HG03039 (cell line): Measurements from ENCODE around the gene NT5C2.
"Not testable (repeated sequence)": the region's sequence is repeated elsewhere in the genome, so short reads cannot be mapped to it uniquely, and the experiment has no call there.

Source experiments
- ATAC-seq: cut with Tn5 transposase; IDR thresholded peaks from one replicate; pipeline ENCODE4 v1.9.1; 2021; ENCODE audit warnings: mild to moderate bottlenecking, moderate library complexity; ENCODE audit not compliant: unreplicated experiment

NT5C2 gene

DNA sequence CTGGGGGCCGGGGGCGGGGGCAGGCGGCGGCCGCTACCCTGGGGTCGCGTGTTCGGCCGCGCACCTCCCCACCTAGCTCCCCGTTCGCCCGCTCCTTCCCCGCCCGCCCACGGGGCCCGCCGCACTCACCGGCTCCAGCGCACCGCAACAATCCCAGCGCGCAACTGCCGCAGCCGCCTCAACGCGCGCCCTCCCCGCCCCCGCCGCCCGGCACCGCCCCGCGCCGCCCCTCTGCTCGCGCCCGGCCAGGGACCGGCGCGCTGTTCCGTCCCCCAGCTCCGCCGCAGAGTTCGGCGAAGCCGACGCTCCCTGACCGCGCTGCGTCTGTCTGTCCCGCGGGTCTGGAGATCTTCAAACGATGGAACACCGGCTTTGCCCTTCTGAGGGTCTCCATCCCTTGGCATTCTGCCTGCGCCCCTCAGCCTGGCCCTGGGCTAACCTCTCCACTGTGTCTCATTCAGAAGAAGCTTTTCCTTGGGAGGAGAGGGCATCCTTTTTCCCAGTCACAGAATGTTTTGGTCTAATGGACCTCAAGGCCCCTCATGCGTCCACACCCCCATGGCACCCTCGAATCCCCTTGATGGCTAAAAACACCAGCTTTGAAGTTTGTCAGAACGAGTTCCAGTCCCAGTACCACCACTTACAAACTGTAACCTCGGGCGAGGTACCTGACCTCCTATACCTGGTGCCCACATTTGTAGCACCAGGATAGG, at the start of gene NT5C2:
Gene NT5C2, minus strand, starts transcription at position 166 of the 713 bp plus-strand sequence. CDS start 18,314 bp downstream, outside the sequence.
- ATAC-seq = peak; percentile 65

DNA sequence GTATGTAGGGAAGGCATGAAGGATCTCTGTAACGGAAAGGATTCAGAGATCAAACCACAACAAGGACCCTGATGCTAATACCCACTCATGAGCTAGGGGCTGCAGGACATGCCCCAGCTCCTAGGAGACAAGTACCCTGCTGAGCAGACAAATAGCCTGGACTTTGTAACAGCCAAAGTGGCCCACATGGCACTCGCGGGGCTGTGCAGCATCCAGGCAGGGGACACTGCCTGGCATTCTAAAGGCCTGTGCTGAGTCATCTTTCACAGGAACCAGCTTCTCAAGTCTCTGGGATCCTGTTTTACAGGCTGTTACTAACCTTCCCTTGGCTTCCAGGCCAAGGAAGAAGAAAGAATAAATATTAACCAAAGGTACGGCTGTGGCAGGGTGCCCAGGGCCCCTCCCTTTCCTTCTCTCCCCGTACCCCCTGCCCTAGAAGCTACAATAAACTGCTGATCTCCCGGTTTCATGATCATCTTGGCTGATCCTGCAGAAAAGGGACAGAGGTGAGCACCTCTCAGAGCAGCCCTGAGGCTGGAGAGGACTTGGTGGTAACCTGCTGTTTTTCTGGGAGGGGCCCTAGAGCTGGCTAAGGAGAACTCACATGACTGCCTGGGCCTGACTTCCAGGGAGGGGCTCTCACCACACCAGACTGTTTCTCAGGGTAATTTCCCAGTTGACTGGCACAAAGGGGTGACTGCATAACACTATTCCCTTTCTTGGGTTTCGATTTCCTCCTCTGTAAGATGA, 48.4 kb upstream of the NT5C2 start:
- ATAC-seq = no peak

- no peak for ATAC-seq
Measured at GRCh38 chr10:103238506-103239252, 45.6 kb upstream of the NT5C2 start.

GRCh38 chr10:103235775-103236174, 42.7 kb upstream of the NT5C2 start:
- no peak for ATAC-seq

DNA sequence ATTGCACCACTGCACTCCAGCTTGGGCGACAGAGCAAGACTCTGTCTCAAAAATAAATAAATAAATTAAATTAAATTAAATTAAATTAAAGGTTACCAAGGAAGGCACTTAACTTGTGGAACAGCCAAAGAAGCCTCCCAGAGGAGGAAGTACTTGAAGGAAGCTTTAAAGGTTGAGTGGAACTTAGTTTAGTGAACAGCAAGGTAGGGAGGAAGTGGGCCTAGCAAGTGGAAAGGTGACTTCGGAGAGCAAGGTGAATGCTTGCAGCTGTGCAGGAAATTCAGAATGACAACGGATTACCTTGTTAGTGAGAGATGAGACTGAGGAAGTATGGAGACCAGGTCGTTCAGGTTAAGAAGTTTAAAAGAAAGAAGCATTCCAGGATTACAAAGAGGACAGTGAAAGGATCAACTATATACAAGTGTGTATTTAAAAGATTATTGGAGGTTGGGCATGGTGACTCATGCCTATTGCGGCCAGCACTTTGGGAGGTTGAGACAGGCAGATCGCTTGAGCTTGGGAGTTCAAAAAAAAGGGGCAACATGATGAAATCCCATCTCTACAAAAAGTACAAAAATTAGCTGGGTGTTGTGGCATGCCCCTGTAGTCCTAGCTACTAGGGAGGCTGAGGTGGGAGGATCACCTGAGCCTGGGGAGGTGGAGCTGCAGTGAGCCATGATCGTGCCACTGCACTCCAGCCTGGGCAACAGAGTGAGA, 39.9 kb upstream of the NT5C2 start:
- no peak for ATAC-seq

DNA sequence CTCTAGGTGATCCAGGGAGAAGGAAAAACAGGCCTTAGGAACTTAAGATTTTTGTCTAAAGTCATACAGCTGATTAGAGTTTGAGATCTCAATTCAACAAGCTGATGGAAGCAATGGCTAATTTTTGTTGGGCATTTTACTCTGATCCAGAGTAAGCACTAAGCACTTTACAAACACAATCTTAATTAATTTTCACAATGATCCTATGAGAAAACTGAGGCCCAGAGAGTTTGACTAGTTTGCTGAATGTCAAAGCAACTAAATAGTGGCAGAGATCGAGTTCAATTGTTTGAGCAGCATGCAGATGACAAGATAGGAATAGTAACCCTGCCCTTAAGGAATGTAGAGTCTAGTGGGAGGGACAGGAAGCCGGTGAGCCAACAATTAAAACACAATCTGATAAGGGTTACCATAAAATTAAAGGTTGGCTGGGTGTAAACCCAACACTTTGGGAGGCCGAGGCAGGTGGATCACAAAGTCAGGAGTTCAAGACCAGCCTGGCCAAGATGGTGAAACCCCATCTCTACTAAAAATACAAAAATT, 39.1 kb upstream of the NT5C2 start:
- no peak for ATAC-seq

DNA sequence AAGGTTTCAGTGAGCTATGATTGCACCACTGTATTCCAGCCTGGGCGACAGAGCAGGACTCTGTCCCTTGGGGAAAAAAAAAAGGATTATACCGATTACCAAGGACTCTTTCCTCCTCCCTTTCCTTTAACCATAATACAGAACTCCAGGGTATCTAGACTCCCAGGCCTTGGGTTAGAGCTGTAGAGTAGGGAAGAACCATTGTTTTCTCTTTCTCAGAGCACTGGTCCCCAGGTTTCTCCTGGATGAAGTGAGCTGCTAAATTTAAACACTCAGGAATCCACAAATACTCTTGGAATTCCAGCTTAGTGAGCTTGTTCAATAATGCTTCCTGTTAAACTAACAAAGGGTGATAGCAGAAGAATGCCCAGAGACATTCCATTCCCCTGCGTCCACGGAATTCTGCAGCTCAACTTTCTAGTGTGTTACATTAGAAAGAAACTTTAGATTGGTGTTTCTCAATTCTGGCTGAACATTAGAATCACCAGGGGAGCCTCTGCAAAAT, 38.0 kb upstream of the NT5C2 start:
- ATAC-seq = no peak

GRCh38 chr10:103227416-103227815, 34.3 kb upstream of the NT5C2 start:
- ATAC-seq = no peak

- no peak for ATAC-seq
Measured at GRCh38 chr10:103225939-103226338, 32.9 kb upstream of the NT5C2 start.

- not testable (repeated sequence) for ATAC-seq
Measured at GRCh38 chr10:103224721-103225120, 31.6 kb upstream of the NT5C2 start.

DNA sequence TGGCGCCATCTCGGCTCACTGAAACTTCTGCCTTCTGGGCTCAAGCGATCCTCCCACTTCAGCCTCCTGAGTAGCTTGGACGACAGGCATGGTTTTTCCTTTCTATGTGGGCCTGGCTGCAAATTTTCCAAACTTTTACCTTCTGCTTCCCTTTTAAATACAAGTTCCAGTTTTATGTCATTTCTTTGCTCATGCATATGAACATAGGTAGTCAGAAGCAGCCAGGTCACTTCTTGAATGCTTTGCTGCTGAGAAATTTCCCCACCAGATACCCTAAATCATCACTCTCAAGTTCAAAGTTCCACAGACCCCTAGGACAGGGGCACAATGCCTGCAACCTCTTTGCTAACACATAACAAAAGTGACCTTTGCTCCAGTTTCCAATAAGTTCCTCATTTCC, 31.1 kb upstream of the NT5C2 start:
- ATAC-seq = no peak

- not testable (repeated sequence) for ATAC-seq
Measured at GRCh38 chr10:103216362-103216761, 23.3 kb upstream of the NT5C2 start.

- ATAC-seq = no peak
Measured at GRCh38 chr10:103215601-103216000, 22.5 kb upstream of the NT5C2 start.

DNA sequence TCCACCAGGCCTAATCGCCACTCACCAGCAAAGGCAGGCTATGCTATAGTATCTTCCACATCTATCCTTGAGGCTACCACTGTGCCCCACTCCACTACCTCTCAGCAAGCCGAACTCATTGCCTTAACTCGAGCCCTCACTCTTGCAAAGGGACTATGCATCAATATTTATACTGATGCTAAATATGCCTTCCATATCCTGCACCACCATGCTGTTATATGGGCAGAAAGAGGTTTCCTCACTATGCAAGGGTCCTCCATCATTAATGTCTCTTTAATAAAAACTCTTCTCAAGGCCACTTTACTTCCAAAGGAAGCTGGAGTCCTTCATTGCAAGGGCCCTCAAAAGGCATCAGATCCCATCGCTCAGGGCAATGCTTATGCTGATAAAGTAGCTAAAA, 17.2 kb upstream of the NT5C2 start:
- not testable (repeated sequence) for ATAC-seq

- not testable (repeated sequence) for ATAC-seq
Measured at GRCh38 chr10:103207643-103208042, 14.6 kb upstream of the NT5C2 start.

DNA sequence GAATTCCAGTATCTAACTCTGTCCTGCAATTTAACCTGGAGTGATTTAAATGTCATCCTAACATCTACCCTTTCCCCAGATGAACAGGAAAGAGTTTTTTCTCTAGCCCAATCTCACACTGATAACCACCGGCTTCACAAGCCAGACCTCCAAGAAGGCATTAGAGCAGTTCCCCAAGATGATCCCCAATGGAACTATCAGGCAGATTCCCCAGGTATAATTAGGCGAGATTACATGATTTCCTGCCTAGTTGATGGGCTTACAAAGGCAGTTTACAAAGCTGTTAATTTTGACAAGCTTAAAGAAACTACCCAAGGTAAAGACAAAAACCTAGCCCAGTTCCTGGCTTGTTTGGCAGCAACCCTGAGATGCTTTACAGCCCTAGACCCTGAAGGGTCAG, 14.1 kb upstream of the NT5C2 start:
- ATAC-seq = no peak

- not testable (repeated sequence) for ATAC-seq
Measured at GRCh38 chr10:103206715-103207114, 13.6 kb upstream of the NT5C2 start.

DNA sequence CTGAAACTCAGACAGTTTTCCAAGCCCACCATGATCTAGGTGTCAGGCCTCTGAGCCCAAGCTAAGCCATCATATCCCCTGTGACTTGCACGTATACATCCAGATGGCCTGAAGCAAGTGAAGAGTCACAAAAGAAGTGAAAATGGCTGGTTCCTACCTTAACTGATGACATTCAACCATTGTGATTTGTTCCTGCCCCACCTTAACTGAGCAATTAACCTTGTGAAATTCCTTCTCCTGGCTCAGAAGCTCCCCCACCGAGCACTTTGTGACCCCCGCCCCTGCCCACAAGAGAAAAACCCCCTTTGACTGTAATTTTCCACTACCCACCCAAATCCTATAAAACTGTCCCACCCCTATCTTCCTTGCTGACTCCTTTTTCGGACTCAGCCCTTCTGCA, 12.3 kb upstream of the NT5C2 start:
- ATAC-seq = not testable (repeated sequence)

GRCh38 chr10:103204353-103205255, 11.5 kb upstream of the NT5C2 start:
- no peak for ATAC-seq
